H1 (cell line): Measurements from ENCODE around the gene TEX22. TPM values are rescaled to one million over a fixed set of nuclear protein-coding genes. Genes with fewer than 3 reads are reported as not detected.

Experiments used
- CTCF ChIA-PET: fragments of 300-600 bp; sonication (Branson Sonifier 250); formaldehyde crosslinking; loops from one replicate; lab custom pipeline; 2021; ENCODE audit not compliant: partially characterized antibody; lab: Charles Lee
- POLR2A ChIA-PET: fragments of 300-600 bp; sonication (Branson Sonifier 250); formaldehyde crosslinking; loops from one replicate; lab custom pipeline; 2021; ENCODE audit warnings: inconsistent platforms; ENCODE audit not compliant: partially characterized antibody; lab: Charles Lee
- DNase-seq, 2 experiments: peaks; one replicate each; pipeline versions ENCODE4 v3.0.0 to v3.0.0-alpha.2; 2010 to 2022; ENCODE audit warnings: low spot score in 2 of 2, low read depth in 1 of 2, mixed read lengths in 1 of 2
- FAIRE-seq: peaks from 2 replicates; lab custom pipeline; 2011; peaks lifted over from hg19 to GRCh38; lab: Jason Lieb, UNC
- H2AFZ ChIP-seq: 2 replicates; pipeline ENCODE4 v1.8.1; 2012; ENCODE audit warnings: low read length, inconsistent platforms
- H2AK5ac ChIP-seq: 2 replicates; pipeline ENCODE4 v1.6.1; 2013; ENCODE audit warnings: low read depth, low read length
- H2BK120ac ChIP-seq: replicated peaks from 2 replicates; pipeline ENCODE3; 2013; ENCODE audit warnings: low read depth, low read length, inconsistent platforms
- H2BK12ac ChIP-seq: 2 replicates; pipeline ENCODE4 v1.6.1; 2013; ENCODE audit warnings: low read depth, low read length
- H2BK15ac ChIP-seq: 2 replicates; pipeline ENCODE4 v1.6.1; 2013; ENCODE audit warnings: low read length
- H2BK20ac ChIP-seq: 2 replicates; pipeline ENCODE4 v1.6.1; 2013; ENCODE audit warnings: low read length
- H2BK5ac ChIP-seq: 2 replicates; pipeline ENCODE4 v1.6.1; 2013; ENCODE audit warnings: low read depth, low read length
- H3K14ac ChIP-seq: 2 replicates; pipeline ENCODE4 v1.6.1; 2013; ENCODE audit warnings: inconsistent platforms; ENCODE audit not compliant: insufficient read length
- H3K18ac ChIP-seq: 2 replicates; pipeline ENCODE4 v1.6.1; 2013; ENCODE audit warnings: low read length; ENCODE audit errors: extremely low read depth
- H3K23ac ChIP-seq: 2 replicates; pipeline ENCODE4 v1.6.1; 2013; ENCODE audit warnings: inconsistent platforms; ENCODE audit not compliant: insufficient read length
- H3K23me2 ChIP-seq: 2 replicates; pipeline ENCODE4 v1.6.1; 2013; ENCODE audit warnings: low read depth, low read length
- H3K27ac ChIP-seq: 2 replicates; pipeline ENCODE4 v1.6.1; 2011; ENCODE audit warnings: low read depth, low read length, inconsistent platforms
- H3K27me3 ChIP-seq, 4 experiments: replicated peaks in 1 of 4; 1 replicate in 1 of 4; 2 replicates in 3 of 4; pipeline versions ENCODE4 v1.6.1 to v1.8.1; 2011 to 2013; ENCODE audit warnings: low read length in 3 of 4, mild to moderate bottlenecking in 3 of 4, inconsistent platforms in 2 of 4, mixed read lengths in 2 of 4, moderate library complexity in 1 of 4; ENCODE audit not compliant: control insufficient read depth in 3 of 4, insufficient read depth in 3 of 4; ENCODE audit errors: extremely low read depth in 1 of 4
- H3K36me3 ChIP-seq, 4 experiments: 2 replicates each; pipeline versions ENCODE4 v1.6.1 to v1.8.1; 2011 to 2013; ENCODE audit warnings: mild to moderate bottlenecking in 4 of 4, low read length in 3 of 4, moderate library complexity in 2 of 4, control low read depth in 1 of 4, inconsistent platforms in 1 of 4; ENCODE audit not compliant: insufficient read depth in 4 of 4, control insufficient read depth in 2 of 4
- H3K4ac ChIP-seq: replicated peaks from 2 replicates; pipeline ENCODE3; 2013; ENCODE audit warnings: low read length, low read depth, mixed read lengths, inconsistent platforms; ENCODE audit not compliant: insufficient read length
- H3K4me1 ChIP-seq, 4 experiments: replicated peaks in 1 of 4; 1 replicate in 1 of 4; 2 replicates in 3 of 4; pipeline versions ENCODE4 v1.6.1 to v1.8.1; 2011 to 2013; ENCODE audit warnings: low read length in 3 of 4, inconsistent platforms in 2 of 4, mixed read lengths in 1 of 4; ENCODE audit not compliant: insufficient read depth in 4 of 4, control insufficient read depth in 3 of 4
- H3K4me2 ChIP-seq, 2 experiments: 2 replicates each; pipeline versions ENCODE4 v1.6.1 to v1.8.1; 2011 to 2013; ENCODE audit warnings: low read depth in 2 of 2, low read length in 2 of 2, control low read depth in 1 of 2, inconsistent platforms in 1 of 2, mild to moderate bottlenecking in 1 of 2; ENCODE audit not compliant: insufficient read depth in 1 of 2
- H3K4me3 ChIP-seq, 4 experiments: fragments of 200-600, 300-600 bp in 1 of 4; sonication (generic), shearing (Covaris generic), sonication (Bioruptor Twin) in 1 of 4; 2 replicates each; pipeline versions ENCODE4 v1.5.1 to v1.8.1; 2011 to 2016; ENCODE audit warnings: low read length in 4 of 4, low read depth in 3 of 4, control low read depth in 2 of 4, inconsistent platforms in 2 of 4, mild to moderate bottlenecking in 2 of 4, mixed read lengths in 1 of 4, moderate library complexity in 1 of 4; ENCODE audit not compliant: insufficient read depth in 2 of 4; ENCODE audit errors: extremely low read depth in 1 of 4
- H3K56ac ChIP-seq: replicated peaks from 2 replicates; pipeline ENCODE3; 2013; ENCODE audit warnings: low read depth, mild to moderate bottlenecking, mixed read lengths, low read length, inconsistent platforms; ENCODE audit not compliant: insufficient read length
- H3K79me1 ChIP-seq: 2 replicates; pipeline ENCODE4 v1.6.1; 2013; ENCODE audit warnings: low read depth, low read length, control low read depth
- H3K79me2 ChIP-seq, 2 experiments: 2 replicates each; pipeline versions ENCODE4 v1.6.1 to v1.8.1; 2012 to 2013; ENCODE audit warnings: low read length in 2 of 2, mild to moderate bottlenecking in 2 of 2, inconsistent platforms in 1 of 2; ENCODE audit not compliant: insufficient read depth in 2 of 2, control insufficient read depth in 1 of 2
- H3K9ac ChIP-seq, 4 experiments: replicated peaks in 1 of 4; 1 replicate in 1 of 4; 2 replicates in 3 of 4; pipeline versions ENCODE4 v1.6.1 to v1.8.1; 2011 to 2013; ENCODE audit warnings: low read depth in 3 of 4, low read length in 3 of 4, control low read depth in 2 of 4, mild to moderate bottlenecking in 2 of 4, moderate library complexity in 2 of 4, inconsistent platforms in 1 of 4; ENCODE audit errors: extremely low read depth in 1 of 4
- H3K9me3 ChIP-seq, 2 experiments: 2 replicates each; pipeline versions ENCODE4 v1.6.1 to v1.8.1; 2012 to 2013; ENCODE audit warnings: mild to moderate bottlenecking in 2 of 2, moderate library complexity in 2 of 2, control low read depth in 1 of 2, inconsistent platforms in 1 of 2, low read depth in 1 of 2, low read length in 1 of 2, mixed read lengths in 1 of 2; ENCODE audit not compliant: insufficient read depth in 2 of 2
- H4K20me1 ChIP-seq, 2 experiments: replicated peaks in 1 of 2; 2 replicates each; pipeline versions ENCODE3 to v1.8.1; 2011 to 2013; ENCODE audit warnings: inconsistent platforms in 2 of 2, low read length in 2 of 2, mild to moderate bottlenecking in 1 of 2; ENCODE audit not compliant: insufficient read depth in 2 of 2, control insufficient read depth in 1 of 2
- H4K5ac ChIP-seq: 2 replicates; pipeline ENCODE4 v1.6.1; 2013; ENCODE audit warnings: low read length, low read depth, mixed read lengths, inconsistent platforms; ENCODE audit not compliant: insufficient read length
- H4K8ac ChIP-seq: 2 replicates; pipeline ENCODE4 v1.8.0; 2013; ENCODE audit warnings: mild to moderate bottlenecking, moderate library complexity, low read length, inconsistent platforms; ENCODE audit not compliant: insufficient read depth; ENCODE audit errors: extremely low read depth
- H4K91ac ChIP-seq: replicated peaks from 2 replicates; pipeline ENCODE3; 2013; ENCODE audit warnings: low read length, mixed read lengths, inconsistent platforms; ENCODE audit not compliant: insufficient read length
- CTCF ChIP-seq, 3 experiments: IDR thresholded peaks; 1 replicate in 2 of 3; 2 replicates in 1 of 3; pipeline versions ENCODE4 v1.5.1 to v1.6.1; 2011; ENCODE audit warnings: low read length in 3 of 3, mild to moderate bottlenecking in 3 of 3, inconsistent platforms in 2 of 3, low read depth in 1 of 3, moderate library complexity in 1 of 3; ENCODE audit not compliant: insufficient read depth in 1 of 3; ENCODE audit errors: control extremely low read depth in 1 of 3
- WGBS, 2 experiments: shearing (Covaris generic) in 1 of 2; methylation state at CpG; one replicate each; pipeline versions ENCODE4 v1.1.6 to v1.1.7; 2013 to 2015; ENCODE audit warnings: low lambda C conversion rate in 2 of 2, mixed read lengths in 2 of 2, inconsistent platforms in 1 of 2, low coverage in 1 of 2, missing lambda C conversion rate in 1 of 2; ENCODE audit not compliant: insufficient replicate concordance in 2 of 2, insufficient coverage in 1 of 2, insufficient read length in 1 of 2; ENCODE audit errors: extremely low coverage in 1 of 2, missing lambda C conversion rate in 1 of 2; 5-methylcytosine and 5-hydroxymethylcytosine counted together
- polyA plus RNA-seq, 7 experiments: library from polyadenylated mRNA; depleted of rRNA in 3 of 7; stranded (reverse) in 5 of 7; unstranded in 2 of 7; fragments of >200 nt in 5 of 7; fragments of 200-250 nt in 2 of 7; gene quantifications; 1 replicate in 5 of 7; 2 replicates in 1 of 7; 4 replicates in 1 of 7; pipeline versions ENCODE4 v1.2.1 to v1.2.3, GENCODE V29; 2011 to 2013; ENCODE audit warnings: missing spikeins in 2 of 7, mixed read lengths in 2 of 7
- total RNA-seq: library from RNA; stranded (reverse); fragmentation: NEBNext Ultra II Directional; extraction: Animal tissue kit (Norgen Biotek cat#: 25700); gene quantifications from 2 replicates; pipeline ENCODE4 v1.2.1, GENCODE V29; 2021

TEX22 gene
- total and polyA plus RNA-seq, 2 of the 8 experiments (the other 6 are each of a cell fraction or from before 2014, with no cell fraction given), result 0.24 to 0.39 TPM

- no peak overlapping the region for H3K18ac ChIP-seq
- H3K4me3 ChIP-seq, result no peak overlapping the region
- no peak overlapping the region for H3K4ac ChIP-seq
- H3K23me2 ChIP-seq, result no peaks in the 10 kb centered on the region
- peaks cover 0 to 7% (median 4%) of the 10 kb centered on the region in 4 experiments; a peak in 5 of 7 replicates for H3K4me1 ChIP-seq
- no peak overlapping the region for H2BK120ac ChIP-seq
- H3K14ac ChIP-seq, result no peak overlapping the region
- H3K27ac ChIP-seq, result no peak overlapping the region
- CTCF ChIA-PET, result interaction anchor here (0.8 to 3.1 kb wide), 5 partner anchors 11 to 59 kb away, joined by 3 to 23 read pairs (median 10); no protein-coding TSS in a partner anchor
- H3K4me2 ChIP-seq, result no peak overlapping the region
- H2BK12ac ChIP-seq, result no peak overlapping the region
- no peak overlapping the region for H4K5ac ChIP-seq
- H2AFZ ChIP-seq, result no peak overlapping the region
- no peaks in the 10 kb centered on the region for H3K27me3 ChIP-seq
- no peak overlapping the region for H3K23ac ChIP-seq
- no peak overlapping the region for H3K56ac ChIP-seq
- DNase-seq (no peak), FAIRE-seq (no peak)
- no peak overlapping the region for H4K8ac ChIP-seq
- H3K9me3 ChIP-seq, result no peaks in the 10 kb centered on the region
- no peak overlapping the region for H2BK15ac ChIP-seq
- H2AK5ac ChIP-seq, result no peak overlapping the region
- H3K79me2 ChIP-seq, result peaks cover 19 to 65% of the 10 kb centered on the region in 2 experiments
- H2BK5ac ChIP-seq, result no peak overlapping the region
- peaks cover 0 to 5% (median 0%) of the 10 kb centered on the region in 4 experiments; a peak in 2 of 8 replicates for H3K36me3 ChIP-seq
- no peak overlapping the region for H2BK20ac ChIP-seq
- 93% methylated on average over 12 of the region's 12 CpGs; no CpG with 5 or more reads in 1 of the 2 experiments for WGBS, 2 experiments
- H4K20me1 ChIP-seq, result peaks cover 45 to 61% of the 10 kb centered on the region in 2 experiments
- no peak overlapping the region for H4K91ac ChIP-seq
- no peak for TF ChIP-seq CTCF (IDR thresholded peaks at IDR 0.05; ENCODE audit: control extremely low read depth in 1 of 3, insufficient read depth in 1 of 3, low read depth in 1 of 3, low read length in 3 of 3)
- TF ChIP-seq, all 59 proteins: peak for 0
- POLR2A ChIA-PET, result interaction anchor here (0.8 to 5.7 kb wide), 3 partner anchors 12 to 18 kb away, joined by 3 to 43 read pairs (median 3); no protein-coding TSS in a partner anchor
- Histone ChIP-seq H3K9ac (no peak overlapping the region), H3K79me1 (peaks cover 29% of the 10 kb centered on the region)
Observed at GRCh38 chr14:105436402-105436801, 38.1 kb downstream of the TEX22 start.
